Neural crest cell (in vitro differentiated cells): ENCODE data around the gene TEP1. TPM values are rescaled to one million over a fixed set of nuclear protein-coding genes. Genes with fewer than 3 reads are reported as not detected.
"Not testable (repeated sequence)": the region's sequence is repeated elsewhere in the genome, so short reads cannot be mapped to it uniquely, and the experiment has no call there.

Experiments used
- DNase-seq: peaks from one replicate; pipeline ENCODE4 v3.0.0; 2021; ENCODE audit warnings: low read depth, mixed read lengths, low spot score
- H3K27ac Mint-ChIP-seq: one replicate; pipeline ENCODE4 v1.8.0; 2021; ENCODE audit warnings: mild to moderate bottlenecking, mixed read lengths; ENCODE audit not compliant: unreplicated experiment
- H3K27me3 Mint-ChIP-seq: 2 replicates; pipeline ENCODE4 v1.8.0; 2021; ENCODE audit warnings: low read depth, mild to moderate bottlenecking, mixed read lengths
- H3K36me3 Mint-ChIP-seq: 2 replicates; pipeline ENCODE4 v1.8.0; 2021; ENCODE audit warnings: low read depth, mild to moderate bottlenecking, mixed read lengths
- H3K4me1 Mint-ChIP-seq: 2 replicates; pipeline ENCODE4 v1.8.0; 2021; ENCODE audit warnings: mixed read lengths
- H3K4me3 Mint-ChIP-seq: one replicate; pipeline ENCODE4 v1.8.0; 2021; ENCODE audit warnings: mild to moderate bottlenecking, mixed read lengths
- H3K9me3 Mint-ChIP-seq: 2 replicates; pipeline ENCODE4 v1.8.0; 2021; ENCODE audit warnings: mixed read lengths
- total RNA-seq: library from RNA; stranded (reverse); gene quantifications from 2 replicates; pipeline ENCODE4 v1.2.1, GENCODE V29; 2021
- TF ChIP-seq, protein P1 (sequence below): fragments of 200-600 bp; sonication (generic); conservative IDR thresholded peaks from 2 replicates; pipeline ENCODE4 v1.5.0; 2021; ENCODE audit warnings: antibody characterized with exemption, mild to moderate bottlenecking

TEP1 gene
- total RNA-seq, 1 donor from 2014 or later = 13.7 TPM

DNA sequence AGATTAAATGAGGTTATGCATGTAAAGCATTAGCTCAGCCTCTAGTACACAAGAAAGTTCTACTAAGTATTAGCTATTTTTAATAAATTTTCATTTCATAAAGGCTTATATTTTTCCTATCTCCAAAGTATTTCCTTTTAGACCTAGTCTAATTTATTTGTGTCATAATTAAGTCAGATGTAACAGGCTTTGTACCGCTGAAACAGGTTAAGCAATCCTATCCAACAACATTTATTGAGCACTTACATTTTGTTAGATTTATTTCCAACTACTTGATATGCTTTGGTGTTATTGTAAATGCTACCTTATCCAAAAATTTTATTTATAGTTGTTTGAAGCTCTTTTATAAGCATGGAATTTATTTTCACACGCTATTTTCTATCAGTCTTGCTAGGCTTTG is 71.7 kb downstream of the TEP1 start:
- Mint-ChIP-seq H3K4me1 (peaks cover 21% of the 10 kb centered on the region), H3K36me3 (peaks cover 10% of the 10 kb centered on the region), H3K9me3 (no peaks in the 10 kb centered on the region), H3K27me3 (peaks cover 8% of the 10 kb centered on the region), H3K4me3 (peak overlapping the region; percentile 96), H3K27ac (no peak overlapping the region)
- DNase-seq = no peak
- TF ChIP-seq, protein P1, sequence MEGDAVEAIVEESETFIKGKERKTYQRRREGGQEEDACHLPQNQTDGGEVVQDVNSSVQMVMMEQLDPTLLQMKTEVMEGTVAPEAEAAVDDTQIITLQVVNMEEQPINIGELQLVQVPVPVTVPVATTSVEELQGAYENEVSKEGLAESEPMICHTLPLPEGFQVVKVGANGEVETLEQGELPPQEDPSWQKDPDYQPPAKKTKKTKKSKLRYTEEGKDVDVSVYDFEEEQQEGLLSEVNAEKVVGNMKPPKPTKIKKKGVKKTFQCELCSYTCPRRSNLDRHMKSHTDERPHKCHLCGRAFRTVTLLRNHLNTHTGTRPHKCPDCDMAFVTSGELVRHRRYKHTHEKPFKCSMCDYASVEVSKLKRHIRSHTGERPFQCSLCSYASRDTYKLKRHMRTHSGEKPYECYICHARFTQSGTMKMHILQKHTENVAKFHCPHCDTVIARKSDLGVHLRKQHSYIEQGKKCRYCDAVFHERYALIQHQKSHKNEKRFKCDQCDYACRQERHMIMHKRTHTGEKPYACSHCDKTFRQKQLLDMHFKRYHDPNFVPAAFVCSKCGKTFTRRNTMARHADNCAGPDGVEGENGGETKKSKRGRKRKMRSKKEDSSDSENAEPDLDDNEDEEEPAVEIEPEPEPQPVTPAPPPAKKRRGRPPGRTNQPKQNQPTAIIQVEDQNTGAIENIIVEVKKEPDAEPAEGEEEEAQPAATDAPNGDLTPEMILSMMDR = no peak

DNA sequence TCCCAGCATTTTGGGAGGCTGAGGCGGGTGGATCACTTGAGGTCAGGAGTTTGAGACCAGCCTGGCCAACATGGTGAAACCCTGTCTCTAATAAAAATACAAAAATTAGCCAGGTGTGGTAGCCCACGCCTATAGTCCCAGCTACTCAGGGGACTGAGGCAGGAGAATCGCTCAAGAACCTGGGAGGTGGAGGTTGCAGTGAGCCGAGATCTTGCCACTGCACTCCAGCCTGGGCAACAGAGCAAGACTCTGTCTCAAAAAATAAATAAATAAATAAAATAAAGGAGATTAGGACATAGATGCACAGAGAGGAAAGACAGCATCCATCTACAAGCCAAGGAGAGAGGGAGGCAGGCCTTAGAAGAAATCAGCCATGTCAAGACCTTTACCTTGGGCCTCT is 72.3 kb downstream of the TEP1 start:
- Mint-ChIP-seq H3K4me3 (peak overlapping the region; percentile 67), H3K4me1 (peaks cover 21% of the 10 kb centered on the region)
- H3K27me3 Mint-ChIP-seq, H3K27ac Mint-ChIP-seq, H3K36me3 Mint-ChIP-seq, H3K9me3 Mint-ChIP-seq, DNase-seq: not testable (repeated sequence)

DNA sequence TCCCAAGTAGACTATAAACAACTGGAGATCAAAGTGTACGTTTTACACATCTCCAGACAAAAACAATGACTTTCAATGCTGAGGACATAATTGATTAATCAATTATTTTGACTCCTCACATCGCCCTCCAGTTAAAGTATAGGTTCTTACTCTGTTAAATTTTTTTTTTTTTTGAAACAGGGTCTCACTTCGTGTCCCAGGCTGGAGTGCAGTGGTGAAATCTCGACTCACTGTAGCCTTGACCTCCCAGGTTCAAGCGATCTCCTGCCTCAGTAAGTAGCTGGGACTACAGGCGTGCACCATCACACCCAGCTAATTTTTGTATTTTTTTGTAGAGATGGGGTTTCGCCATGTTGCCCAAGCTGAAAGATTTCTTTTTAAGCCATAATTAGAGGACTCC is 79.3 kb downstream of the TEP1 start:
- Mint-ChIP-seq H3K27ac (no peak overlapping the region), H3K36me3 (peaks cover 3% of the 10 kb centered on the region), H3K4me3 (no peak overlapping the region), H3K27me3 (no peaks in the 10 kb centered on the region), H3K4me1 (peaks cover 36% of the 10 kb centered on the region), H3K9me3 (no peaks in the 10 kb centered on the region)
- TF ChIP-seq, protein P1 = no peak
- DNase-seq = no peak

DNA sequence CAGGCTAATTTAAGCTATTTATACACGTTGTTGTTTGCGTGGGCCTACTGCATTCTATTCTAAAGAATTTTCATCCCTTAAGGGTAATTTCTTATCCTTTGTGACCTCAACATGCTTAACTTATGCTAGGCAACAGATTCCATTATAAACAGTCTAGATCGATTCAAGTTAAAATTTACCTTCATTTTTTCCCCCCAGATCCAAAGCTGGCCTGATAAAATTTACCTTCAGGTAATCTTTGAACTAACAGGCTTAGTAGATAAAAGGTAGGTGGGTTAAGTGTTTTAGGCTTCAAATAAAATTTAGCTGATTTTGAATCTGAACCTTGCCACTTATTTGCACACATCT is 79.8 kb downstream of the TEP1 start:
- H3K4me3 Mint-ChIP-seq = peak overlapping the region; percentile 98
- TF ChIP-seq, protein P1 = no peak
- H3K27me3 Mint-ChIP-seq = no peaks in the 10 kb centered on the region
- H3K36me3 Mint-ChIP-seq = peaks cover 3% of the 10 kb centered on the region
- peak overlapping the region; percentile 100 for H3K27ac Mint-ChIP-seq
- DNase-seq = no peak
- peaks cover 41% of the 10 kb centered on the region for H3K4me1 Mint-ChIP-seq
- no peaks in the 10 kb centered on the region for H3K9me3 Mint-ChIP-seq

DNA sequence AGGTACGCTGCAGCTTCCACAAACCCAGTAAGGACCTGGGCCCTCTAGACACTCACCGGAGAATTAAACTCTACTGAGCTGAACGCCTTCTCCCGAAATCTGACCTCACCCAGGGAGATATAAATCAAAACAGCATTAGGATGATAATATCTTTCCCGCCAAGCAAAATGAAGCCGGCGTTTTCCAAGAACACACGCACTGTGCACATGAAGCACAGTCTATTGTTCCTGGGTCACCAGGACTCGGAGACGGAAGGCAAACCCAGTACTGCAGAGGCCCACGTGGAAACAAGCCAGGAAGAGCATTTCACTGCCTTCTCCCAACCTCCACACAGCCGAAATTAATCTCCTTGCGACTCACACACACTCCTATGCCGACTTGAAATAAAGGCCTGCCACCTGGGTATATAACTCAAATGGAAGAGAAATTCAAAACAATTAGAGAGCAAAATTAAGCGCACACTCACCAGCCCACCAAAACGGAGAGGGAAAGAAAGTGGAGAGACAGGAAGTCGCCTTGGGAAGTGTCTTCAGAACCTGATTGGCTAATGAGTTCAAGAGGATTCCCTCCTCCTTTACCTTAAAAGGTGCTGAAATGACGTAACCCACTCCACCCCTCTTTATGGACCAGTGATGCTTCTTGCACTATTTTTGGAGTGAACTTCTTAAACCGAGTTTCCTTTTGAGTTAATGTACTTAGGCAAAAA is 80.4 kb downstream of the TEP1 start, which contains the start of gene CCNB1IP1:
CCNB1IP1 (minus strand) TSS at position 492 of the 706 bp plus-strand sequence. CDS start 16,756 bp downstream, outside the sequence.
- H3K27ac Mint-ChIP-seq = peak within 1 kb of the TSS; percentile 100
- peak within 1 kb of the TSS; percentile 98 for H3K4me3 Mint-ChIP-seq
- H3K27me3 Mint-ChIP-seq = no peaks in the 10 kb centered on the region
- no peaks in the 10 kb centered on the region for H3K9me3 Mint-ChIP-seq
- TF ChIP-seq, protein P1 = no peak
- H3K4me1 Mint-ChIP-seq = peaks cover 41% of the 10 kb centered on the region
- DNase-seq = peak; percentile 51
- H3K36me3 Mint-ChIP-seq = peaks cover 3% of the 10 kb centered on the region

DNA sequence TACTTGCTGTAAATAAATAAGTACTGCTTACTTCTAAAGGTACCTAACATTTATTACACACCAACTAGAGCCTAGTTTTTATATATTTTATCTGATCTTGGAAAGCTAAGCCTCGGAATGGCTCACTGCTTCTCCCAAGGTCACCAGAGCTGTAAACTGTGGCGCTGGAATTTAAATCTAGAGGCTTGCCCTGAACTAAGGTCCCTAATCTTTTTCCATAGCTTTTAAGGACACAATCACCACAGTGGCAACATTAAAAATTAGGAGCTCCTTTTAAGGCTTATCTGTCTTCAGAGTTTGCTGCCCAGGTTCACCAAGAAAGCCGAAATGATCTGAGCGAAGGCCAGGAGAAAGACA is 80.9 kb downstream of the TEP1 start:
- DNase-seq = no peak
- Mint-ChIP-seq H3K4me1 (peaks cover 46% of the 10 kb centered on the region), H3K27me3 (no peaks in the 10 kb centered on the region), H3K4me3 (peak overlapping the region; percentile 98), H3K9me3 (no peaks in the 10 kb centered on the region), H3K27ac (peak overlapping the region; percentile 100), H3K36me3 (peaks cover 5% of the 10 kb centered on the region)
- TF ChIP-seq, protein P1 = no peak
